BLaER1 treated with 17β-estradiol and CSF1 and Interleukin-3, amounts not matched to agents 10 nM and 100 nM (cell line): ENCODE results near the gene TNFRSF25.
A peak's percentile ranks its signal among the peaks of the same experiment; 100 is the strongest.
"Not testable (repeated sequence)": the region's sequence is repeated elsewhere in the genome, so short reads cannot be mapped to it uniquely, and the experiment has no call there.

Experiments
- H3K27ac ChIP-seq, 11 experiments: shearing (Covaris generic); formaldehyde crosslinking; 2 replicates each; pipeline ENCODE4 v1.8.1; 2022
- H3K27me3 ChIP-seq, 11 experiments: shearing (Covaris generic); formaldehyde crosslinking; 2 replicates each; pipeline ENCODE4 v1.8.1; 2022
- H3K36me3 ChIP-seq, 11 experiments: shearing (Covaris generic); formaldehyde crosslinking; 2 replicates each; pipeline ENCODE4 v1.8.1; 2022
- H3K4me1 ChIP-seq, 10 experiments: shearing (Covaris generic); formaldehyde crosslinking; 2 replicates each; pipeline ENCODE4 v1.8.1; 2022
- H3K4me2 ChIP-seq, 11 experiments: shearing (Covaris generic); formaldehyde crosslinking; 2 replicates each; pipeline ENCODE4 v1.8.1; 2022
- H3K4me3 ChIP-seq, 10 experiments: shearing (Covaris generic); formaldehyde crosslinking; 2 replicates each; pipeline ENCODE4 v1.8.1; 2022
- H3K9ac ChIP-seq, 11 experiments: shearing (Covaris generic); formaldehyde crosslinking; 2 replicates each; pipeline ENCODE4 v1.8.1; 2022
- H3K9me3 ChIP-seq, 11 experiments: shearing (Covaris generic); formaldehyde crosslinking; replicated peaks in 1 of 11; 2 replicates each; pipeline ENCODE4 v1.8.1; 2022
- H4K20me1 ChIP-seq, 11 experiments: shearing (Covaris generic); formaldehyde crosslinking; 2 replicates each; pipeline ENCODE4 v1.8.1; 2022
- Cebpa-rat ChIP-seq, 11 experiments: shearing (Covaris generic); IDR thresholded peaks; 2 replicates each; pipeline ENCODE4 v1.8.1; 2022

TNFRSF25 gene

GRCh38 chr1:6440198-6441126 is 25.5 kb downstream of the TNFRSF25 start:
- H4K20me1 ChIP-seq: peaks cover 0 to 52% (median 0%) of the 10 kb centered on the region in 11 experiments; a peak in 10 of 22 replicates
- peak overlapping the region in 5 of 11 experiments; percentile 2 to 36 (median 22); a peak in 5 of 22 replicates for H3K9ac ChIP-seq
- peak overlapping the region; percentile 68 to 86 (median 82) for H3K4me2 ChIP-seq
- peaks cover 18 to 46% (median 30%) of the 10 kb centered on the region in 10 experiments for H3K4me1 ChIP-seq
- H3K27ac ChIP-seq: 0 out of 22 replicates have a peak overlapping the region, but pooled peaks of 1 of the 11 experiments have one; percentile 15
- peaks cover 46 to 61% (median 50%) of the 10 kb centered on the region in 11 experiments for H3K27me3 ChIP-seq
- H3K36me3 ChIP-seq: no peaks in the 10 kb centered on the region
- no peak for TF ChIP-seq Cebpa-rat (IDR thresholded peaks at IDR 0.05)
- no peaks in the 10 kb centered on the region for H3K9me3 ChIP-seq
- H3K4me3 ChIP-seq: peak overlapping the region in 8 of 10 experiments; percentile 38 to 62 (median 48); a peak in 12 of 20 replicates

DNA sequence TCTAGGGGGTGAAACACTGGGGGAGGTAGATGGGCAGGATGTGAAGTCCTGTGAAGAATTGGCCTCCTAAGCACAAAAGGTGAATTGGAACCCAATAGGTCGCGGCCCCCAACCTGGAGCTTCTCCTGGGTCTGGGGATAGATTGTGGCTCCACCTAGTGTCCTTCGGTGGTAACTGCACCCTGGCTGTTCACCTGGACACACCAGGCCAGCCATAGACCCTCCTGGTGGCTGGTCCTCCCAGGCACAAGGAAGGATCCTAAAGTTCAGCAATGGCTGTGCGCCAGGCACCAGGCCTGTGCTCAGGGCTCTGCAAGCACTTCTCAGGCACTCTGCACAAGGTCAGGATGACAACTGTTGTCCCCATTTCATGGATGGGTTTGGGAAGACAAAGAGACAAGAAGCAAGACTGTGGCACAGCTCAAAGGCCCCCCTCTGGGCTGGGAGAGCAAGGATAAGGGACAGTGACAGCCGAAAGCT is 27.9 kb downstream of the TNFRSF25 start:
- Histone ChIP-seq H3K27ac (no peak overlapping the region), H3K9ac (peak overlapping the region in 1 of 11 experiments; percentile 50; a peak in 1 of 22 replicates)

GRCh38 chr1:6437012-6437700 is 28.8 kb downstream of the TNFRSF25 start:
- Histone ChIP-seq H4K20me1 (peaks cover 0 to 47% (median 0%) of the 10 kb centered on the region in 11 experiments; a peak in 8 of 22 replicates), H3K4me2 (peak overlapping the region in 3 of 11 experiments; percentile 24 to 84 (median 25); a peak in 3 of 22 replicates), H3K4me1 (peaks cover 18 to 52% (median 38%) of the 10 kb centered on the region in 10 experiments), H3K27me3 (peaks cover 16 to 34% (median 17%) of the 10 kb centered on the region in 11 experiments)
- H3K36me3 ChIP-seq, H3K9me3 ChIP-seq, H3K4me3 ChIP-seq, H3K27ac ChIP-seq, H3K9ac ChIP-seq: not testable (repeated sequence)

More for the DNA sequence above, 27.9 kb downstream of the TNFRSF25 start:
- Histone ChIP-seq H3K36me3 (no peaks in the 10 kb centered on the region), H3K4me1 (peaks cover 18 to 53% (median 38%) of the 10 kb centered on the region in 10 experiments), H3K4me2 (peak overlapping the region in 9 of 11 experiments; percentile 65 to 85 (median 82); a peak in 17 of 22 replicates), H4K20me1 (peaks cover 0 to 51% (median 0%) of the 10 kb centered on the region in 11 experiments; a peak in 9 of 22 replicates), H3K9me3 (no peaks in the 10 kb centered on the region), H3K4me3 (no peak overlapping the region), H3K27me3 (peaks cover 23 to 44% (median 26%) of the 10 kb centered on the region in 11 experiments)
- no peak for TF ChIP-seq Cebpa-rat (IDR thresholded peaks at IDR 0.05)

GRCh38 chr1:6436277-6436676 is 29.7 kb downstream of the TNFRSF25 start:
- peaks cover 7 to 26% (median 8%) of the 10 kb centered on the region in 11 experiments for H3K27me3 ChIP-seq
- H3K4me2 ChIP-seq, H3K27ac ChIP-seq, H3K9ac ChIP-seq, H3K9me3 ChIP-seq, H3K4me3 ChIP-seq, H3K36me3 ChIP-seq: not testable (repeated sequence)
- peaks cover 18 to 52% (median 38%) of the 10 kb centered on the region in 10 experiments for H3K4me1 ChIP-seq
- peaks cover 0 to 38% (median 0%) of the 10 kb centered on the region in 11 experiments; a peak in 7 of 22 replicates for H4K20me1 ChIP-seq

GRCh38 chr1:6435547-6435946 is 30.4 kb downstream of the TNFRSF25 start:
- no peak for TF ChIP-seq Cebpa-rat (IDR thresholded peaks at IDR 0.05)
- H4K20me1 ChIP-seq: peaks cover 0 to 38% (median 0%) of the 10 kb centered on the region in 11 experiments; a peak in 8 of 22 replicates

GRCh38 chr1:6435129-6435528 is 30.8 kb downstream of the TNFRSF25 start:
- Histone ChIP-seq H3K27ac (no peak overlapping the region), H3K4me1 (peaks cover 20 to 48% (median 32%) of the 10 kb centered on the region in 10 experiments), H4K20me1 (peaks cover 0 to 41% (median 0%) of the 10 kb centered on the region in 11 experiments; a peak in 8 of 22 replicates), H3K9me3 (no peaks in the 10 kb centered on the region), H3K27me3 (peaks cover 0 to 25% (median 3%) of the 10 kb centered on the region in 11 experiments; a peak in 8 of 22 replicates), H3K4me2 (0 out of 22 replicates have a peak overlapping the region, but pooled peaks of 1 of the 11 experiments have one; percentile 35), H3K9ac (no peak overlapping the region; a peak in 1 of 22 replicates), H3K36me3 (no peaks in the 10 kb centered on the region), H3K4me3 (no peak overlapping the region)
- no peak for TF ChIP-seq Cebpa-rat (IDR thresholded peaks at IDR 0.05)

More at GRCh38 chr1:6435547-6435946, 30.4 kb downstream of the TNFRSF25 start:
- no peak overlapping the region for H3K27ac ChIP-seq
- H3K27me3 ChIP-seq: peaks cover under 1 to 22% (median under 1%) of the 10 kb centered on the region in 11 experiments; a peak in 16 of 22 replicates
- no peak overlapping the region for H3K4me2 ChIP-seq
- no peak overlapping the region for H3K4me3 ChIP-seq
- no peaks in the 10 kb centered on the region for H3K9me3 ChIP-seq
- H3K9ac ChIP-seq: no peak overlapping the region
- H3K36me3 ChIP-seq: no peaks in the 10 kb centered on the region
- peaks cover 18 to 49% (median 33%) of the 10 kb centered on the region in 10 experiments for H3K4me1 ChIP-seq

- H3K9me3 ChIP-seq: no peaks in the 10 kb centered on the region
- H3K9ac ChIP-seq: no peak overlapping the region
- H3K27ac ChIP-seq: no peak overlapping the region
- H3K4me1 ChIP-seq: peaks cover 12 to 39% (median 22%) of the 10 kb centered on the region in 10 experiments
- peak overlapping the region in 6 of 11 experiments; percentile 16 to 58 (median 25); a peak in 9 of 22 replicates for H3K4me2 ChIP-seq
- H3K36me3 ChIP-seq: no peaks in the 10 kb centered on the region
- H3K27me3 ChIP-seq: peaks cover 0 to 17% (median 3%) of the 10 kb centered on the region in 11 experiments; a peak in 9 of 22 replicates
- no peak for TF ChIP-seq Cebpa-rat (IDR thresholded peaks at IDR 0.05)
- peaks cover 0 to 50% (median 0%) of the 10 kb centered on the region in 11 experiments; a peak in 8 of 22 replicates for H4K20me1 ChIP-seq
- H3K4me3 ChIP-seq: no peak overlapping the region
Measured at GRCh38 chr1:6434186-6434585, 31.8 kb downstream of the TNFRSF25 start.

GRCh38 chr1:6431645-6432579 is 34.1 kb downstream of the TNFRSF25 start:
- not testable (repeated sequence) for H3K9ac ChIP-seq, H3K27ac ChIP-seq, H3K36me3 ChIP-seq, H3K4me2 ChIP-seq, H3K4me3 ChIP-seq, H3K9me3 ChIP-seq
- H4K20me1 ChIP-seq: peaks cover 0 to 55% (median 0%) of the 10 kb centered on the region in 11 experiments; a peak in 7 of 22 replicates
- H3K4me1 ChIP-seq: peaks cover 4 to 27% (median 16%) of the 10 kb centered on the region in 10 experiments; a peak in 16 of 20 replicates
- H3K27me3 ChIP-seq: peaks cover 0 to 33% (median 11%) of the 10 kb centered on the region in 11 experiments; a peak in 14 of 22 replicates

- peaks cover 12 to 45% (median 37%) of the 10 kb centered on the region in 10 experiments; a peak in 19 of 20 replicates for H3K4me1 ChIP-seq
- not testable (repeated sequence) for H3K27ac ChIP-seq, H3K9ac ChIP-seq, H3K36me3 ChIP-seq, H3K4me3 ChIP-seq, H3K9me3 ChIP-seq
- peaks cover 0 to 65% (median 19%) of the 10 kb centered on the region in 11 experiments; a peak in 16 of 22 replicates for H4K20me1 ChIP-seq
- peak overlapping the region in 2 of 11 experiments; percentile 7 to 37; a peak in 4 of 22 replicates for H3K4me2 ChIP-seq
- H3K27me3 ChIP-seq: peaks cover 15 to 53% (median 32%) of the 10 kb centered on the region in 11 experiments
Measured at GRCh38 chr1:6429660-6430411, 36.1 kb downstream of the TNFRSF25 start.

- Histone ChIP-seq H3K27me3 (peaks cover 29 to 61% (median 46%) of the 10 kb centered on the region in 11 experiments), H3K4me1 (peaks cover 23 to 45% (median 41%) of the 10 kb centered on the region in 10 experiments), H4K20me1 (peaks cover 0 to 66% (median 28%) of the 10 kb centered on the region in 11 experiments; a peak in 17 of 22 replicates)
- not testable (repeated sequence) for H3K9me3 ChIP-seq, H3K9ac ChIP-seq, H3K36me3 ChIP-seq, H3K27ac ChIP-seq, H3K4me2 ChIP-seq, H3K4me3 ChIP-seq
Measured at GRCh38 chr1:6428453-6428852, 37.5 kb downstream of the TNFRSF25 start.
